ENCODE measurements around the gene C2orf66.

Gene C2orf66

GRCh38 chr2:196809260-196809659 is at the start of gene C2orf66:
TSS of gene C2orf66 (minus strand) at chr2:196809355. CDS start at chr2:196809336, 19 bp downstream.
- no peak for DNase-seq

GRCh38 chr2:196854629-196855028 is 45.5 kb upstream of the C2orf66 start:
- DNase-seq, result no peak

- DNase-seq, result no peak
Observed at GRCh38 chr2:196853301-196854087, 44.3 kb upstream of the C2orf66 start.

- no peak for DNase-seq
Observed at GRCh38 chr2:196851088-196851487, 41.9 kb upstream of the C2orf66 start.

GRCh38 chr2:196849895-196850294 is 40.7 kb upstream of the C2orf66 start:
- DNase-seq, result peak in 1 of 3 donors; percentile 3

DNA sequence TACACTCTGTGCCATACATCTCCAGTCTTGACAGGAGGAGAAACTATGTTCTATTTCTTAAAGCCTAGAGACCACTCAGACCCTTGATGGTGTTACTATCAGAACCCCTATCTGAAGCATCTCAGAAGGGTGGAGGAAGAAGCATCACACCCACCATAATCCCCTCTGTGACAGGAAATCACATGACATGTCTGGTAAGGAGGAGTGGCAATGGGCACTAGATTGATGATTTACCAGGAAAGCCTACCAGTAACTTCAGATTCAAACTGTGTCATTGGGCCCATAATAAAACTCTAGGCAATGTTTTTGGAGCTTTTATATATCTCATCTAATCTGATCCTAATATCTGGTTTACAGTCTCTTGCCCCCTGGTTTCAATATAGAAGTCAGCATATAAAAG is 37.1 kb upstream of the C2orf66 start:
- no peak for DNase-seq

DNA sequence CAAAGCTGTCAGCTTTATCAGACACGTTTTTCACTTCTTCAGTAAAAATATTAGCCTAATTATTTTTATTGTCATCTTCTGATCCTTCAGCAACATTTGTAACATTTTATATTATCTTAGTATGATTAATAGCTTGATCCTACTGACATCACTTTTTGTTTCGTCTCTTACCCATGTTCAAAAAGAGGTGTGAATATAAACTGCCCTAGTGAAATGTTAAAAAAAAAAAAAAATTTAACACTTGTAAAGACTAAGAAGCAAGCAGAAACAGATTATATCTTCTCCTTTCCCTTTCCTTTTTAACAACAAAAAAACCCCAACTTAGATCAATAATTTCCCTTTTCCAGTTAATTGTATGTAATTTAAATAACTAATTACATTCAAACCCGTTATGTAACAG is 36.2 kb upstream of the C2orf66 start:
- no peak for DNase-seq

- no peak for DNase-seq
Observed at GRCh38 chr2:196840171-196840570, 31.0 kb upstream of the C2orf66 start.

DNA sequence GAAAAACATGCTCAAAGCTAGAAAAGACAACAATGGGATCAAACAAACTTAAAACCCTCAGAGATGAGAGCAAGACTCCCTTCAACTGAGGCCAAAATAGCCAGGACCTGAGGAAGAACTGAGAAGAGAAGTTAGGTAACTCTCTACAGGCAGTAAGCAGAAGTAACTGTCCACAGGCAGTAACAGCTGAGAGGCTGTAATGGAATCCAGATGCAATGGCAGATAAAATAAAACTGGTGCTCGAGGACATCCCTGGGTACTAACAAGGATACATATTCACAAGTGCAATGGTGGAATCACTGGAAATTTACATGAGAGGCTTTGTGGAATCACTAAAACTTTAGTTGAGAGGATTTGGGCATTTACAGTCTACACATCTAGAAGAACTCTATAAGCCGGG is 30.4 kb upstream of the C2orf66 start:
- DNase-seq, result no peak

DNA sequence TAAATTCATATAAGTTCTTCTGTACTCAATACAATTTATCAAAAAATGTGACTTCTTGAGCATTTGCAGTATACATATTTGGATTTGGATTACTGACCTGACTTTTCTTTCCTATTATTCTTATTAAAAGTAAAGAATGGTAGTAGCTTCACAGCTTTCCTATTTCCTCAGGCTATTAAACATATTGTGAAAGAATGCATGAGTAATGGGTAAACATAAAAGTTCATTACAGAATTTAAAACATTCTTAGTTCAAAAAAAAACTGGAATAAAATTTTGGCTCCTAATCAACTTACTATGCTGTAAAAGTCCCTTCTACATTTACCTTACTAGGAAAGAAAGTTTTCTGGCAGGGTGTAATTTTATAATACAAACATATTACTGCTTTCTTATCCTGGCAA is 27.3 kb upstream of the C2orf66 start:
- peak in 1 of 3 donors; percentile 23 for DNase-seq

DNA sequence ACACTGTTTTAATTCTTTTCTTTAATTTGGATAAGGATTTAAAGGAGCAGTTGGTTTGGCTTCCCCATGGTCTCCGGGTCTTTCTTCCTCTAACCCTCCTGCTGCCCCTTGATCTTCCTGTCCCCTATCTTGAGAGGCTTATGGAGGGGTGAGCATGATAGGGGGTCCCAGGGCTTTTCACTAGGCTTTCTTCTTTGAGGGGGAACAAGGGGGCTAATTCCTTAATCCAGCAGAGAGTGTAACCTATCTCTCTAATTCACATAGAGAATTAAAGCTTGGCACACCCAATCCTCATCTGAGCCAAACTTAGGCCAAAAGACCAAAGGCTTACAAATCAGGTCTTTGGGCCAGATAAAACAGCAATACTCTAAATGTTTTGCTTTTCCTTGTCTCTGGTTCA is 21.5 kb upstream of the C2orf66 start:
- DNase-seq, result no peak

DNA sequence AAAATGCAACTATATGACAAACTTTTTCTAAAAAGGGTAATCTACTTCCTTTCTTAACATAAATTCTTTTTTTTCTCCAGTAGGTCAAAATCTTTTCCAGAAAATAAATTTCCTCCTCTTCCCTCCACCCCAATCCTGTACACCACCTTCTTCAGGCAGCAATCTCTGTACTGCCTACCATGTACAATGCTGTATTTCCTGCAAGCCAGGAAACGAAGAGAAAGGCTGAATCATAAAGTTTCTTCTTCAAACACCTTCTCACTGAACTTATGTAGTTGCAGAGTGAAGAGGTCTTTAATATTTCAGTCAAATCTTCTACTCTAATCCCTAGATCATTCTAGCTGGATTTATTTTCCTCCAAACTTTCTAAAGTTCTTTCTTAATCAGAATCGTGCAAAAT is 18.2 kb upstream of the C2orf66 start:
- DNase-seq, result no peak

- peak; percentile 35 to 71 (median 69) for DNase-seq
Observed at GRCh38 chr2:196823750-196824522, 14.8 kb upstream of the C2orf66 start.

DNA sequence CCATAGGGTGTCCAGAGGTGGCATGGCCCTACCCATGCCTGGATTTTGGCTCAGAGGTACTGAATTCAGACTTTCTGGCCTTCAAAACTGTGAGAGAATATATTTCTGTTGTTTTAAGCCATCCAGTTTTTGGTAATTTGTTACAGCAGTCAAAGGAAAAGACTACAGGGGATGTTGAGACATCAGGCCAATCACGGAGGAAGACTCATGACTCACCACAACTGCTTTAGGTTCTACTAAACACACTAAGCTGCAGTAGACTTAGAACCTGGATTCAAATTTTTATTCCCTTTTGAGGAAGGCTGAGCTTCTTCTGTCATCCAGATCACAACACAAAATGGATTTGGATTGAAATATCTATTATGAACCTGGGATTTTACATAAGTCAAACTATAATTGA is 12.0 kb upstream of the C2orf66 start:
- DNase-seq, result peak in 1 of 3 donors; percentile 9

- DNase-seq, result no peak
Observed at GRCh38 chr2:196808083-196808665, 981 bp downstream of the C2orf66 start.

- DNase-seq, result no peak
Observed at GRCh38 chr2:196804381-196804780, 4.8 kb downstream of the C2orf66 start.

GRCh38 chr2:196802401-196802800 is 6.8 kb downstream of the C2orf66 start:
- no peak for DNase-seq

- DNase-seq, result no peak
Observed at GRCh38 chr2:196801674-196802261, 7.4 kb downstream of the C2orf66 start.

- DNase-seq, result peak in 2 of 3 donors; percentile 14 to 22
Observed at GRCh38 chr2:196798980-196799379, 10.2 kb downstream of the C2orf66 start.

DNA sequence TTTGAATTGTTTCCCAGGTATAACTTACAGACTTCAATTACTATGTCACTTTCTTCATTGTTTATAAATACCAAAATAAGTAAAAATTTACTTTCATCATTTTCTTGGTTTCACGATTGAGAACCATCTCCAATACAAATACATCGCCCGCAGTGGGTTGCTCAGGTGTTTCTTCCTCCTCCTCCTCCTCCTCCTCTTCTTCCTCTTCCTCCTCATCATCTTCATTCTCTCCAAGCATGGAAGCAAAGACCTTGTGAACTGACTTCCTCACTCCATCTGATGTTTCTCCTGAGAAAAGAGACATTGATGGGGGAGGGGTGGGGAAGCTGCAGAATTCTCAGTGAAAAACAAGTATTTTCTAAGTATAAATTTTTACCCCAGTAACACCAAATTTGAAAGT is 16.3 kb downstream of the C2orf66 start:
- DNase-seq, result no peak

DNA sequence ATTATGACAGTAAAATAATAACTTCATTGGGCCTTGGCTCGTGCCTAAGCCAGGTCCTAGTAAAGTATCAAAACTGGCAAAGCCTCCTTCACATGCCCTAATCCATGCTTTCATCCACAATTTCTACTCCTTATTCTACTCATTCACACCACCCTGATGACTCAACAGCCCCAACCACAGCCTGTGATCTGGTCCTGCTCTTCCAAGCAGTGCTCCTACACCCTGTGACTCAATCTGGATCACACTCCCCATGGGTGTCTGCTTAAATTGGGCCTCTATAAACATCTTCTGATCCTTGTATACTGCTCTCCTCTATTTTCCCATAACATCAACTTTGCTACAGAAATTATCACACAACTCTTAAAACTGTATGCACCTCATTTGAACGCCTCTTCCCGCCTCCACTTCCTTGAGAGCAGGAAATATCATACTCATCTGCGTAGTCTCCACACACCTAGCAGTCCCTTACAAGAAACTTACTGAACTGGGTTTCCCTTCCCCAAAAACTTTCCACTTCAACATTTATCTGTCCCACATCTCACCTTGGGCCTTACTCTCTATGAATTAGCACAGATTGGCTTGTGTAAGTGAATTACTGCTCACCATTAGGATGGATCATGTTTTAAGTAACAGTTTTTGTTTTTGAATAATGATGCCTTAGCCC is 25.6 kb downstream of the C2orf66 start:
- DNase-seq, result peak; percentile 14 to 22 (median 21)

DNA sequence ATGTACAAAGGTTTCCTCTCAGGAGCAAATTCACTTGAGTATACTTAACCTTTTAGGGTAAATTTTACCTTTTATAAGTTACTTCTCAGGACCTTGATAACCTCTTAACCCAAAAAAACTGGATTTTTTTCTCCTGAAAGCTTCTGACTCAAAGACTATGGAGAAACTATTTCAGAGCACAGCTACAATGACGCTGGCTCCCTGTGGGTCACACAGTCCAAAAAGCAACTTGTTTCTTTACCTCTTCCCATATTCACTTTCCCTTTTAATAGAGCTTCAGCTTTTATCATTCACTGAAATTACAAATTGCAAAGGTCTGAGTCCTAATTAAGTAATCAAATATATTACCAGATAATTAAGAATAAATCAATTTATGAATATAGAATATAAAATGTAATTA is 42.1 kb downstream of the C2orf66 start:
- no peak for DNase-seq

DNA sequence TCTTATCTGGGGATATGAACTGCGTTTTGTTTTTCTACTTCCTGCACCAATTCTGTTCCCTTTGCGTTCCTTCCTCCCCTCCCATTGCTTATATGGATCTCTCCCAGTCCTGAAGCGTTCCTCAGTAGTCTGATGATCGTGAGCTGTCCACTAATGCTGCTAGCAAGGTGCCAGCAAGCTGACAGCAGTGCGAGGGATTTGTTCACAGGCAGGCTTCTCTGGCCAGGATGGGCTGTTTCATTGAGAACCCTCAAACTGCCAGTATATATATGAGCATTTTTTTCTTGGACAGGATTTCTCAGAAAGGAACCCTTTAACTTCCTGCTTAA is 49.8 kb downstream of the C2orf66 start:
- DNase-seq, result no peak
